DMS114 treated with DMSO at 0.1 percent for 48 hours (cell line): ENCODE data around the gene WFS1.
A peak's percentile ranks its signal among the peaks of the same experiment; 100 is the strongest.

Experiments used
- DNase-seq: peaks from one replicate; lab custom pipeline; 2025; ENCODE audit not compliant: unreplicated experiment; lab: John Stamatoyannopoulos, UW

The WFS1 gene

DNA sequence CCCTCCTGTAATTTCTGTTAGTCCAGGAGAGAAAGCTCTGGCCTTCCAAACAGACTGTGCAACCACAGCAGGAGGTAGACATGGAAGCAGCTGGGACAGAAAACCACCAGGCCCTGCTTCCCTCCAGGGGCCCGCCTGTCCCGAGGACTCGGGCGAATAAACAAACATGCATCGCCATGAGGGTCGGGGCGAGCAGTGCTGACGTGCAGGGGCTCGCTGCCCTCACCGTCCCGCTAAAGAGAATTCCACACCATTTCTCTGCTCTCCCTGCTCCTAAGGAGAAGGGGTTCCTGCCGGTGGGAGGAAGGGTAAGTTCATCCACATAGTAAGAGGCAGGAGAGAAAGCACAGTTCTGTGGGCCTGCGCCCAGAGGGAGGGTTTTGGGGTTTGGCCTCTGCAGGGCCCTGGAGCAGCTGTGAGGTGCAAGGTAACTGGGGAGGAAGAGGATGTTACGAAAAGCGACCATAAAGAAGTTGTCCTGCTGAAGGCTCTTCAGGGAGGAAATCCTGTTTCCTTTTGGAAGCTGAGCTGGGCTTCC is 54.9 kb downstream of the WFS1 start:
- DNase-seq, result no peak

DNA sequence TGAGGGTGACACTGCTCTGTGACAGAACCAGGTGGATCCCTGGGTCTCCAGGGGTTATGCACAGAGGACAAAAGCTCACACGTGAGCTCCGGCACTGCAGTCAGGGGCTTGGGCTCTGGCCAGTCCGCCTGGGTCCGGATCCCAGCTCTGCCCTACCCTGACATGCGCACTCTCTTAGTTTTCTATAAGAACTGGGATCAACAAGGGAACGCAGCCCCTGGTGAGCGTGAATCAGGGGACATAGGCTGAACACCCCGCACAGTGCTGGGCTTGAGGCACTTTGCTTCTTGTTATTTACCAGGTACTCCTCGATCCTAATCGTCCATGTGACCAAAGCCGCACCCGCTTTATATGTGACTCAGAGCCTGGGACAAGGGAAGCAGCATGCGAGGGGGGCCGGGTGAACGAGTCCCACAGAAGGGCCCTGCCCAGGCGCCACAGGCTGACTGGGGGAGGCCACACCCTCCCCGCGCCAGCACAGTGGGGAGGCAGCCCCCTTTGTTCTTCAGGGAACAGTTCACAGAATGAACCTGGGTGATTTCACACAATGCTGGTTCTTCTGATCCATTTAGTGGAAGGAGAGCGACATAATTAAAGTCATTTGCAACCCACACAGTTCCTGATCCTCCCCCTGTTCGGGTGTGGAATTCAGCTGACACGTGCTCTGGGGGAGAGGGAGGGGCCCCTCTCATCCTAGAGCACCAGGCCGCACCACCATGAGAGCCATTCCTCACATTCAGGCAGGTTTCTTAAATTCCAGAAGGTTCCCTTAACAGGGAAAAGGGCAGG is 55.5 kb downstream of the WFS1 start:
- no peak for DNase-seq

DNA sequence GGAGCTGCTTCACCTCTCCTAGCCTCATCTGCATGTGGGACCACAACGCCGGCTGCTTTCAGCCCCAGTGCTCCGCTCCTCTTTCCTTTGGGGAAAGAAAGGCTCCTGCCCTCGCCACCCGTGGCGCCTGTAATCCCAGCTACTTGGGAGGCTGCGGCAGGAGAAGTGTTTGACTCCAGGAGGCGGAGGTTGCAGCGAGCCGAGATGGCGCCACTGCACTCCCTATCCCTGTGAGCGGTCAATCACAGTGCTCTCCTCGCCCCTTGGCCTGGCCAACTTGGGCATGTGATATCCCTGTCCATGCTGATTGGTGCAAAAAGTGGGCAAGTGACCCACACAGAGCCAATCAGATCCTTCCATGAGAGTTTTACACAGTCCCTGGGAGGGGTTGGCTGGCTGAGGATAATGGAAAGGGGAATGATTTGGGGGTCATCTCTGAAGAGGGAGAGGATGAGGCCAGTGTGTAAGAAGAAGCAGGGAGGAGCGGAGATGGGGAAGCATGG is 56.2 kb downstream of the WFS1 start:
- DNase-seq, result no peak

DNA sequence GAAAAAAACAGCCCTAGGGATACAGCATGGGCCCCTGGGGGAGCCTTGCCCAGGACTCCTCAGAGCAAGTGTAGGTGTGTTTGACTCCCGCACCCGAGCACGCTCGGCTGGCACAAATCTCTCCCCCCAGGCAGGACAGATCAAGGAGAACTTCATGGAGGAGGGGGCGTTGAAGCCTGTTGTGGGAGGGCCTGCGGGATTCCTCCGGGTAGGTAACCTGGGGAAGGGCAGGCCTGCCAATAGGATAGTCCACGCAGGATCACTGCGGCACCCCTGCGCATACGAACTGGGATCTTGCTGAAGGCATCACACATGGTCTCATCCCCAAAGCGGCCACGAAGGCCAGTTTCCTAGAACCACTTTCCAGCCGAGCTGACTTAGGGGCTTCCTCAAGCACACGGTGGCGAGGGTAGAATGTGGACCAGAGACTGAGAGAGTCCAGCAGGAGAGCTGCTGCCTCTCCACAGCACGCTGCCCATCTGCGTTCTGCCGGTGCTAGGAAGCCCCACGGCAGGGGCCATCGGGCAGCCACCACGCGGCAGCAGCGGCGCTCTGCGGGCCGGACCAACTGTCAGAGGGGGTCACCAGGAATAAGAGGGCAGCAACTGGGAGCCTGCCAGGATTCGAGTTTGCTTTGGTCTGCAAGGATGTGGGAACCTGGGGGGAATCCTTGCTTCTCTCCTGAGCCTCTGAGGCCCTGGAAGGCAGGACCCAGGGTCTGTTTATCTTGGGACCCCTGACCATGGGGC is 56.8 kb downstream of the WFS1 start:
- no peak for DNase-seq

DNA sequence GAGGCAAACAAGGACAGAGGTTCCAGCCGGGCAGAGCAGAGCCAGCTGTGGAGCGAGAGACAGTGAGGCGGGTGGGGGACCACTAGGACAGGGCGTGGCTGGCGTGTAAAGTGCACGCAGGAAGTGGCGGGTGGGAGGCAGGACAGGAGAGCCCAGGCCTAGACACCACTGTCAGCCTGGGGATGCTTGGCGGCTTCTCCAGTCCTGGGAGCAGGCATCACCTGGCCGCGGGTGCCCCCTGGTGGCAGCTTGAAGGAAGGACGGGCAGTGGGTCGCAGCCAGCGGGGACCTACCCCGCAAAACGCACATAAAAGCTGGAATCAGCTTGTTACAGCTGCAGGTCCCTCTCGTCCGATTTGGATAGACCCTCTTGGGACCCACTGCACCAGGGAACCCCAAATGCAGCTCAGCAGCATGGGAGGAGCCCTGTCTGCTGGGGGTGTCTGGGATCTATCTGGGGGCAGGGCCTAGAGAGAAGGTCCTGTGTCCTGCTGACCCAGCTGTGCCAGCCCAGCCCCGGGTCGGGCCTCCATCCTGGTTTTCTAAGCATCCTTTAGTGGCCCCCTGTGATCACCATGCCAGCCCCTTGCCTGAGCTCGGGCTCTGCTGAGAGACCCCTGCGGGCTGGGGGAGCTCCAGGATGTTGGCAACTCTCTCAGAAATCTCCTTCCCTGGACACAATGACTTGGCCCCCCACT is 57.7 kb downstream of the WFS1 start:
- DNase-seq, result peak; percentile 48

DNA sequence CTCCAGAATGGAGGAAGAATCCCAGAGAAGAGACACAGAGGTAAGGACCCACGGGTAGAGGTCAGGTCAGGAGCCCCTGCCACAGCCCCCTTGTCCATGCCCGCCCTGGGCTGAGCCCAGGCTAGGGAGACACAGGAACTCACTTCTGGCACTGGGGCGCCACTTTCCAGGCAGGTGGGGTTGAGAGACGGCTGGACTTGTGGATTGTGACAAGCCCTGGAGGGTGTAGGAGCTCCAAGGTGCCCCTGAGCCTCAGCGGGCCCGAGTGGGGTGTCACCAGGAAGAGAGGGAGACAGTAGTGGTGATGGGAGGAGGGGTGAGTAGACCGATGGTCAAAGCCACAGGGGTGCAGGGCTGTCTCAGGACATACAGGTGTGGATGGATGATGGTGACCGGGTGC is 58.9 kb downstream of the WFS1 start:
- no peak for DNase-seq

DNA sequence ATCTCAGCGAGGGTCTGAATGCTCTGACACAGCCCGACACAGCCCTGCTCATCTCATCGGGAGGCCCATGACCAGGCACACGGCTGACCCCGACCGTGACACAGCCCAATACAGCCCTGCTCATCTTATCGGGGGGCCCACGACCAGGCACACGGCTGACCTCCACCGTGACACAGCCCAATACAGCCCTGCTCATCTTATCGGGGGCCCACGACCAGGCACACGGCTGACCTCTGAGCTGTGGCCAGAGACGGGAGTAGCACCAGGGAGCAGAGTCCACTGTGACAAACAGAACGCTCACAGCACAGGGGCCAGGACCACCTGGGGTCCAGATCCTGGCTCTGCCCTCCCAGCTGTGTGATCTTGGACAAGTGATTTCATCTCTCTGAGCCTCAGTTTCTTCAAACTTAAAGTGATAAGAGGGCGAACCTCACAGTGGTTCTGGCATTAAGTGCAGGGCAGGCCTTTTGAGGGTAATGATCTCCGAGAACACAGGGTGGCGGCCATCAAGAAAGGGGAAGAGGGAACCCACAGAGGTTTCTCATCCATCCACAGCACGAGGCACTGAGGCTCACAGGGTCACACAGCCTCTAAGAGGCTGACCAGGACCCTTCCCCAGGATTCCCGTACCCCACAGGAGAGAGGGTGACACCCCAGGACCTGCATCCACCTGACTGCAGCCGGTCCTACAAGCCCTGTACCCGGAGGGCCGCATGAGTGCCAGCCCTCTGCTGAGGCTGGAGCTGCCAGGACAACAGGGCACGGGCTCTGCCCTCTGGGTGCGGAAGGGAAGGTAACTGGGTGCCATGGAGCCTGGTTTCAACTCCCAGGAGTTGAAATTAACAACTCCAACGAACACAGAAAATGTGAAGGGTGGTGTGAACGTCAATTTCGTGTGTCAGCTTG is 60.1 kb downstream of the WFS1 start:
- no peak for DNase-seq

DNA sequence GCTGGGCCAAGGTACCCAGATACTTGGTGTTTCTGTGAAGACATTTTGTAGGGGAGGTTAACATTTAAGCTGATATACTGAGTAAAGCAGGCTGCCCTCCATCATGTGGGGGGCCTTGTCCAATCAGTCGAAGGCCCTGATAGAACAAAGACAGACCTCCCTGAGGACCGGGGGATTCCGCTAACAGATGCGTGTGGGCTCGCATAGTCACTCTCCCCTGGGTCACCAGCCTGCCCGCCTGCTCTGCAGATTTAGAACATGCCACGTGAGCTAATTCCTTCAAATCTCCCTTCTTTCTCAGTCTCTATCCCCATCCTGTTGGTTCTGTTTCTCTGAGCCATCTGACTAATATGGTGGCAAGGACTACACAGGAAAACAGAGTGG is 60.7 kb downstream of the WFS1 start:
- DNase-seq, result no peak

DNA sequence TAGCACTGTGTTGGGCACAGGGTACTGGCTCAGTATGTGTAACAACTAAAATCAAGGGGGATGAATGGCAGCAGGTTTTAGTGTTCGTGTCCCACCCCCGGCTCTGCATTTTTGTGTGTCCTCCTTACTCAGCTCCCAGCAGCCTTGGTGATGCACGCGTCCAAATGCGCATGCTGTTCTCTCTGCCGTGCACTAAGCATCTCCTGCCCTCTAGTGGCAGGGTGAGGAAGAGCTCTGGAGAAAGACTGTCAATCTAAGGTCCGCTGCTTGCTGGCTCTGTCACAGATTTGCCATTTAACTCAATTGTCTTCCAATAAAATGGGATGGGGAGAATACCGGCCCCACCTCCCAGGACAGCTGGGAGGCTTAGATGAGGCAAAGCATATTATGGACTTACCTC is 61.4 kb downstream of the WFS1 start:
- peak; percentile 3 for DNase-seq

DNA sequence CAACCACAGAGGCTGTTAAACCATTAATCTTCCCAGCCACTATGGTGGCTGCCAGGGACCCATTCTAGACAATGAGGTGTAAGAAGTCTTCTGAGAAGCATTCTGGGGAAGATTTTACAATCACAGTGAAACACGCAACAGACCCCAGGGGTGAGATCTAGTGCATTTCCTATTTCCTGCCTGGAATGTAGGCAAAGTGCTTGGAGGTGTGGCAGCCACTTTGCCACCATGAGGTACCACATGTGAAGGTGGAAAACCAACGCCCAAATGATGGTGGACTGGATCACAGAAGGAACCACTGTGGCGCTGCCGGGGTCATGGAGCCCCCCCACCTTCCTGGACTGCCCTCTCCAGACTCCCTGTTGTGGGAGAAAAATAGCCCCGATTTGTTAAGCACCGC is 61.8 kb downstream of the WFS1 start:
- DNase-seq, result no peak

DNA sequence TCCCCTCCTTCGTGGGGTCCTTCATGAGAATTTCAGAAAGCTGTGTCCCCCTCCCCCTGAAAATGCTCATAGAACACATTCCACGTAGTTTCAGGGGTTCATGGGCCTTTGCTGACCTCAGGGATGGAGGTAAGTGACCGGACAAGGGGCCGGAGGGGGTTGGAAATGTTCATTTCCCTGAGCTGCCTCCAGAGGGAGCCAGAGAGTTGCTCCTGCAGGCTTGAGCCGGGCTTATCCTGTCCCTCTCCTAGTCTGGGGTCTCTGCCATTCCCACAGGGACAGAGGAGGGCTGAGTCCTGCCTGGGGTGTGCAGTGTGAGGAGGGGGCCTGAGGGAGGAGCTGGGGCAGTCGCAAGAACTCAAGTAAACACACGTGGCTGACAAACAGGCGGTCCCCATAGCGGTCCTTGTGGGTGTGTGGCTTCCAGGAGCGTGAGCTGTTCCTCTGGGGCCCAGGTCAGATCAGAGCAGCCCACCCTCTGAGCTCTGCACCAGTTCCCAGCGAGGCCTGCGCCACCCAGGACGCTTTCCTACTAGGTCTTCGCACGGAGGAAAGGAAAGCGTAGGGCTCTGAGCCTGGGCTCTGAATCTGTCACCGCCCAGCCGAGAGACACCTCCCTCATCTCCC is 62.5 kb downstream of the WFS1 start:
- DNase-seq, result no peak

DNA sequence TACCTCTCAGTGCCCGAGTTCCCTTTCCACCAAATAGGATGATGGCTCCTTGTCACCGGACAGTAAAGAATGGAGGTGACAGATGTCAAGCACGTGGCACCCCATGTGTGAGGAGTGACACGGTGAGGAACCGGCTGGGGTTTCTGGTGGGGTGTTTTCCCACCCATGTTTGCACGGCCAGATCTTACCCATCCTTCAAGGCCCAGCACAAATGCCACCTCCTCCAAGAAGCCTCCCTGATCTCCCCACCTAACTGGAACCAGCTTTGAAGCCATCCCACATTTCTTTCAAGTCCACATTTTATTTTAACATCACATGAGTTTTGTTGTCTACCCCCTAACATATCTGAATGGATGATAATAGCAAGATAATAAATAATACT is 63.0 kb downstream of the WFS1 start:
- DNase-seq, result no peak

DNA sequence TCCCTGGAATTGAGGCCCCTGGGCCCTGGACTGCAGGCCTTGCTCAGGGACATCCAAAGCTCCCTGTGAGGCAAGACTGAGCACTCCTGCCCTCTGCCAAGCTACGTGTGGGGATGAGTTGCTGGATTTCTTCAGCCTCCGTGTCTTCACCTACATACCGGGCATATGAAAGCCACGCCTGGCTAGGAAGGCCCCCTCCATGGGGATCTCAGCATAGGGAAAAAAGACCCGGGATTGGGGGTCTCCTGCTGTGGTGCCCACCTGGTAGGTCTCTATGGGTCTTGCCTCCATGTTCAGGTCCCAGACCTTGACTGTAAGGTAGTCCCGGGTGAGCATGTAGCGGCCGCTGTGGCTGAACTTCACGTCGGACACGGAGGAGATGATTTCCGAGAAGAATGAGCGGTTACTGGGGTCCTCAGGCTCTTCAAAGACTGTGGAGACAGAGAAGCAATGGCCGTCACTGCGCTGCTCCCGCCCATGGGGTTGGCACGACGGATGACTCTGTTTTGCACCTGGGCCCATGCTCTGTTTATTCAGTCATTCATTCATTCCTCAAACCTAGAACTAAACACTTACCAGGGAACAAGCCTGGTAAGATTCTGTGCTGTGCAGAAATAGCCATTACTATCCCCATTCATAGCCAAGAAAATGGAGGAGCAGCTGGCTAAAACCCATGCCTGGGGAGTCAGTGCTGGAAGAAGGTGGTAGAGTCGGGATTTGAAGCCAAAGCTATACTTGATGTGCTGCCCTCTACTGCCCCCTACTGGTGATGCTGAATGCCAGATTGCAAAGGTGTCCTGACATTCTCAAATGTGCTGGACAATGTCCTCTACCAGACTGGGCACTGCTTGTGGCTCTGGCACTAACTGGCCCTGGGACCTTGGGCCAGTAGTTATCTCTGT is 63.9 kb downstream of the WFS1 start:
- DNase-seq, result no peak

DNA sequence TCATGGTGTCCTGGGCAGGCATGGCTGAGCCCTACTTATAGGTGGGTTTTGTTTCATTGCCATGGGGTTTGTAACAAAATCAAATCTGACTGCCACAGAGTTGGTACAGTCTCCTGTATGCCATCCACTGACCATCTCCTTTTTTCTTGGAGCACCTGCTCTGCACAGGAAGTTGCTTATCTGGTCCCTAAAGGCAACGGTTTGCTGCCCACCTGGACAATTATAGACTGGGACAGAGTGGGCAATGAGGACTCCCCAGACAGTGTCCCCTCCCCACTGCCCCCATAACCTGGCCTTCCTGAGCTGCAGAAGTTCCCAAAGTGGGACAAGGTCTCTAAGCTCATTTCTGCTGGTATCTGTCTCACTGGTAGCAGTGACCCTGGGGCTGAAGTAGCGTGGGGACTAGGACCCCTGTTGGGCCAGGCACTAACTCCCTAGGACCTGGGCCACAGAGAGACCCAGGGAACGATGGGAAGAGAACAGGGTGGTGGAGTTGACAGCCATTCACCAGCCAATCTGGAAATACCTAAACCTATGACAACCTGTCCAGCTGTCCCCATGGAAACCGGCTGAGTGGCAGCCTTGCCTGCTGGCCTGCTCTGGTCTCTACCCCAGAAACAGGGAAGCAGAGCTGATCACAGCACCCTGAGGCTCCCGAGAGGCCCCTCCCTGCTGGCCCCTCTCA is 64.7 kb downstream of the WFS1 start:
- no peak for DNase-seq

DNA sequence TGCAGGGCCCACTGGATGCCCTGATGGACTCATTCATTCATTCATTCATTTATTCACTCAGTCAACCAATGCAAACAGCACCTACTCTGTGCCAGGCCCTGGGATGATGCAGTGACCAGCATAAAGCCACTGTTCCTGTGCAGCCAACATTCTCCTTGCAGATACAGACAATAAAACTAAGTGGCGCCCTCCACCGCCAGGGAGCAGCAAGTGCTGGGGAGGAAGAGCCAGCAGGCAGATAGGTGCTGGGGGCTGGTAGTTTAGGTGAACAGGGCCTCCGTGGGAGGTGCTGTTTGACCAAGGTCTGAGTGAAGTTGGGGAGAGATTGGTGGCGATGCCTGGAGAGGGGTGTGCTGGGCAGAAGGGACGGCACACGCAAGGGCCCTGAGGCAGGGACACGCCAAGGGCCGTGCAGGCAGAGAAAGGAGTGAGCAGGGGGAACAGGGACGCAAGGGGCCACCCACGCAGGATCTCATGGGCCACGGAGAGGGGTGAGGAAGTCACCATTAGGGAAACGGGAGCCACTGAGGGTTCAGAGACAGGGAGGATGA is 65.5 kb downstream of the WFS1 start:
- DNase-seq, result no peak

DNA sequence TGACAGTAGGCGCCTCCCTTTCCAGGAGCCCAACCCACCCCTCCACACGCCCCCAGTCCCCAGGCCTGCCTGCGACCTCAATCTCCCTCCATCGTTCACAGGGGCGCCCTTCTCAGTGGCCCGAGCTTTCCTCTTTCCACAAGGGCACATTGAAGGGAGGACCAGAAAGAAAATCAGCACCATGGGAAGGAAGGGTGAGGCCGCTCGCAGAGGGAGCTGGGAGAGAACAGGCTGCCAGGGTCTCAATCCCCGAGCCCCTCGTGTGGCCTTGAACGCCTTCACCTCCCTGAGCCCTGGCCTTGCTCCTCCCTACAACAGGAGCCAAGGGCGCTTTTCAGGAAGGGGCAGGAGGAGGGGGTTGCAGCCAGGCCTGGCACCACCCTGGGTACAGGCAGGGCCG is 66.5 kb downstream of the WFS1 start:
- no peak for DNase-seq

DNA sequence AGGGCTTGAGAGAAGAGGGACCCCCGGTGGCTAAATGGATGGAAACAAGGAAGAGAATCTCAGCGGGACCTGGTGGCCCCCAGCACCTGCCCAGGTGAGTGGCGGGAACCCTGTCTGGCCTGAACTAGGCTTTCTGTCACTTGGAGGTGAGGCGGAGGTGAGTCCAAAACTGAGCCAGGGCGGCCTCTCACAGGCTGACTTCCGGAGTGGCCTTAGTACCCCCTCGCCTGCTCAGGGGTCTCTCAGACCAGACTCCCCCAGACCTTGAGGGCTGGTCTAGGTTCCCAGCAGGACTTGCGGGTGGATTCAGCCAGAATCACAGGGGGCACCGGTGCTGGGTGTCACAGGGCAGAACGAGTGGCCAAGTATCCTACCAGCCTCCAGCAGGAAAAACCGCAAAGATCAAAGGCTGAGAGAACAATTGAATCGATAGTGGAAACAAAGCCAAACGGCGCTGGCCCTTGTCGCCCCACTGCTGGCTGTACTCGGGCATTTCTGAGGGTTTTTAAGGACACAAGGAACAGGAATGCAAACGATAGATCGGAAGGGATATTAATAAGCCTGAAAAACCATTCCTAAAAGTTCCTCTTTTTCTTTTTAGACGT is 67.8 kb downstream of the WFS1 start:
- no peak for DNase-seq
